ENCODE results near the gene LETM1. TPM values are rescaled to one million over a fixed set of nuclear protein-coding genes. Genes with fewer than 3 reads are reported as not detected.
"Not testable (repeated sequence)": the region's sequence is repeated elsewhere in the genome, so short reads cannot be mapped to it uniquely, and the experiment has no call there.

LETM1 gene
- total RNA-seq, 2 donors from 2014 or later, result 76.2 to 139 TPM

- intact Hi-C loops (cut with DNase I), result loop anchor here (10.0 kb wide), 1 partner anchor 53 kb away; no protein-coding TSS in a partner anchor
- Histone ChIP-seq H3K9ac (ENCODE audit: low read depth in 2 of 2, low read length in 2 of 2) (peak overlapping the region in 1 of 2 donors; percentile 43), H3K36me3 (no peaks in the 10 kb centered on the region), H3K4me1 (no peaks in the 10 kb centered on the region), H3K27me3 (no peaks in the 10 kb centered on the region), H3K4me3 (no peak overlapping the region), H3K9me3 (no peaks in the 10 kb centered on the region), H3K27ac (peak overlapping the region; percentile 72)
- DNase-seq, result no peak
- no peak for TF ChIP-seq CTCF (IDR thresholded peaks at IDR 0.05)
Measured at GRCh38 chr4:1851575-1852410, 4.2 kb downstream of the LETM1 start.

GRCh38 chr4:1851160-1851559 is 4.8 kb downstream of the LETM1 start:
- Histone ChIP-seq H3K9ac (ENCODE audit: low read depth in 2 of 2, low read length in 2 of 2) (no peak overlapping the region), H3K4me3 (no peak overlapping the region), H3K9me3 (no peaks in the 10 kb centered on the region), H3K27me3 (no peaks in the 10 kb centered on the region), H3K36me3 (no peaks in the 10 kb centered on the region), H3K27ac (no peak overlapping the region), H3K4me1 (no peaks in the 10 kb centered on the region)
- intact Hi-C loops (cut with DNase I), result loop anchor here (10.0 kb wide), 1 partner anchor 54 kb away; no protein-coding TSS in a partner anchor
- no peak for DNase-seq
- no peak for TF ChIP-seq CTCF (IDR thresholded peaks at IDR 0.05)

- H3K9me3 ChIP-seq, result no peaks in the 10 kb centered on the region
- no peaks in the 10 kb centered on the region for H3K27me3 ChIP-seq
- no peak overlapping the region for H3K27ac ChIP-seq
- H3K4me1 ChIP-seq, result no peaks in the 10 kb centered on the region
- no peak for DNase-seq
- no peak overlapping the region for H3K9ac ChIP-seq (ENCODE audit: low read depth in 2 of 2, low read length in 2 of 2)
- intact Hi-C loops (cut with DNase I), result loop anchor here (10.0 kb wide), 1 partner anchor 55 kb away; no protein-coding TSS in a partner anchor
- H3K4me3 ChIP-seq, result no peak overlapping the region
- no peaks in the 10 kb centered on the region for H3K36me3 ChIP-seq
- no peak for TF ChIP-seq CTCF (IDR thresholded peaks at IDR 0.05)
Measured at GRCh38 chr4:1850276-1850675, 5.7 kb downstream of the LETM1 start.

GRCh38 chr4:1846580-1846979 is 9.4 kb downstream of the LETM1 start:
- Histone ChIP-seq H3K4me1 (no peaks in the 10 kb centered on the region), H3K9ac (ENCODE audit: low read depth in 2 of 2, low read length in 2 of 2) (no peak overlapping the region), H3K9me3 (no peaks in the 10 kb centered on the region), H3K27ac (no peak overlapping the region), H3K27me3 (no peaks in the 10 kb centered on the region), H3K36me3 (no peaks in the 10 kb centered on the region), H3K4me3 (no peak overlapping the region)
- no peak for TF ChIP-seq CTCF (IDR thresholded peaks at IDR 0.05)
- intact Hi-C loops (cut with DNase I), result loop anchor here (10.0 kb wide), 1 partner anchor 158 kb away; the partner anchor contains the start of gene NELFA
- DNase-seq, result no peak

GRCh38 chr4:1844618-1845017 is 11.3 kb downstream of the LETM1 start:
- intact Hi-C loops (cut with DNase I), result loop anchor here (10.0 kb wide), 1 partner anchor 160 kb away; the partner anchor contains the start of gene NELFA
- H3K4me1 ChIP-seq; H3K9me3 ChIP-seq; H3K36me3 ChIP-seq; H3K27me3 ChIP-seq; H3K9ac ChIP-seq (ENCODE audit: low read depth in 2 of 2, low read length in 2 of 2); DNase-seq; H3K27ac ChIP-seq; H3K4me3 ChIP-seq: not testable (repeated sequence)

GRCh38 chr4:1843852-1844251 is 12.1 kb downstream of the LETM1 start:
- DNase-seq, result no peak
- H3K4me3 ChIP-seq, result no peak overlapping the region
- H3K36me3 ChIP-seq, result no peaks in the 10 kb centered on the region
- no peak overlapping the region for H3K9ac ChIP-seq (ENCODE audit: low read depth in 2 of 2, low read length in 2 of 2)
- TF ChIP-seq CTCF (IDR thresholded peaks at IDR 0.05), result no peak
- H3K27me3 ChIP-seq, result no peaks in the 10 kb centered on the region
- no peak overlapping the region for H3K27ac ChIP-seq
- intact Hi-C loops (cut with DNase I), result loop anchor here (10.0 kb wide), 1 partner anchor 161 kb away; the partner anchor contains the start of gene NELFA
- H3K9me3 ChIP-seq, result no peaks in the 10 kb centered on the region
- H3K4me1 ChIP-seq, result no peaks in the 10 kb centered on the region

All from colonic mucosa (tissue), 4 donors.